GM21619 (cell line): ENCODE results near the gene IBTK.
A peak's percentile ranks its signal among the peaks of the same experiment; 100 is the strongest.
"Not testable (repeated sequence)": the region's sequence is repeated elsewhere in the genome, so short reads cannot be mapped to it uniquely, and the experiment has no call there.

Source experiments
- ATAC-seq: cut with Tn5 transposase; IDR thresholded peaks from one replicate; pipeline ENCODE4 v1.9.1; 2021; ENCODE audit not compliant: unreplicated experiment

The IBTK gene

GRCh38 chr6:82247505-82248272 is at the start of gene IBTK:
Gene IBTK (minus strand): TSS chr6:82247744. CDS start chr6:82240486, 7,258 bp downstream.
- peak; percentile 81 for ATAC-seq

GRCh38 chr6:82283771-82284410 is 36.3 kb upstream of the IBTK start:
- ATAC-seq: no peak

GRCh38 chr6:82281550-82281949 is 34.0 kb upstream of the IBTK start:
- not testable (repeated sequence) for ATAC-seq

- no peak for ATAC-seq
Observed at GRCh38 chr6:82277686-82278085, 30.1 kb upstream of the IBTK start.

- no peak for ATAC-seq
Observed at GRCh38 chr6:82275686-82276085, 28.1 kb upstream of the IBTK start.

- ATAC-seq: no peak
Observed at GRCh38 chr6:82273295-82273694, 25.8 kb upstream of the IBTK start.

GRCh38 chr6:82270881-82271635 is 23.5 kb upstream of the IBTK start:
- no peak for ATAC-seq

- no peak for ATAC-seq
Observed at GRCh38 chr6:82268301-82268846, 20.8 kb upstream of the IBTK start.

GRCh38 chr6:82264824-82265223 is 17.3 kb upstream of the IBTK start:
- no peak for ATAC-seq

- no peak for ATAC-seq
Observed at GRCh38 chr6:82264321-82264720, 16.8 kb upstream of the IBTK start.

- no peak for ATAC-seq
Observed at GRCh38 chr6:82263916-82264315, 16.4 kb upstream of the IBTK start.

GRCh38 chr6:82260997-82261732 is 13.6 kb upstream of the IBTK start:
- no peak for ATAC-seq

- no peak for ATAC-seq
Observed at GRCh38 chr6:82259389-82259788, 11.8 kb upstream of the IBTK start.

GRCh38 chr6:82257088-82257774 is 9.7 kb upstream of the IBTK start:
- no peak for ATAC-seq

- ATAC-seq: not testable (repeated sequence)
Observed at GRCh38 chr6:82254722-82255121, 7.2 kb upstream of the IBTK start.

- no peak for ATAC-seq
Observed at GRCh38 chr6:82251942-82252341, 4.4 kb upstream of the IBTK start.

GRCh38 chr6:82249381-82250253 is 2.1 kb upstream of the IBTK start:
- no peak for ATAC-seq

- ATAC-seq: peak; percentile 47
Observed at GRCh38 chr6:82248273-82248735, 760 bp upstream of the IBTK start.
